ENCODE data around the gene PIK3CD.
A peak's percentile ranks its signal among the peaks of the same experiment; 100 is the strongest.

Gene PIK3CD

GRCh38 chr1:9615316-9616063, 36.0 kb upstream of the PIK3CD start:
- Histone ChIP-seq H4K91ac (ENCODE audit: low read depth, low read length) (no peak overlapping the region), H4K8ac (ENCODE audit: low read depth, low read length) (no peak overlapping the region), H3K9me3 (ENCODE audit: insufficient read depth, low read depth, low read length) (no peaks in the 10 kb centered on the region), H3K4me1 (ENCODE audit: control insufficient read depth in 1 of 2, insufficient read depth in 2 of 2, low read length in 2 of 2) (no peaks in the 10 kb centered on the region), H3K79me1 (ENCODE audit: low read length) (no peaks in the 10 kb centered on the region), H3K4me3 (ENCODE audit: low read depth, low read length) (no peak overlapping the region), H3K4me2 (ENCODE audit: low read length) (no peak overlapping the region), H3K27me3 (ENCODE audit: insufficient read depth, low read length) (no peaks in the 10 kb centered on the region), H3K18ac (ENCODE audit: low read length) (no peak overlapping the region), H2BK120ac (ENCODE audit: insufficient read depth, low read length, poor library complexity) (no peak overlapping the region), H3K79me2 (ENCODE audit: control insufficient read depth, insufficient read depth, low read length, poor library complexity) (no peaks in the 10 kb centered on the region), H2BK5ac (ENCODE audit: low read depth, low read length, poor library complexity) (no peak overlapping the region), H3K23ac (ENCODE audit: low read length) (no peak overlapping the region), H3K9ac (ENCODE audit: low read length) (no peak overlapping the region), H4K12ac (ENCODE audit: low read depth, low read length) (no peak overlapping the region), H3K4ac (ENCODE audit: low read depth, low read length) (no peak overlapping the region), H2AK5ac (ENCODE audit: low read length) (no peak overlapping the region), H3K36me3 (ENCODE audit: control insufficient read depth in 1 of 2, insufficient read depth in 2 of 2, low read length in 2 of 2) (peaks cover 20 to 24% of the 10 kb centered on the region in 2 experiments), H2BK12ac (ENCODE audit: low read length) (no peak overlapping the region), H3K27ac (ENCODE audit: low read depth, low read length) (no peak overlapping the region), H3K14ac (ENCODE audit: low read length) (no peak overlapping the region), H2AFZ (ENCODE audit: insufficient read depth, low read length, poor library complexity) (no peak overlapping the region)
- WGBS (ENCODE audit: extremely low coverage, insufficient coverage, insufficient read length): no CpG with 5 or more reads among the region's 16 CpGs
- peak in 1 of 2 donors; percentile 34 for DNase-seq

- Histone ChIP-seq H3K9ac (ENCODE audit: low read length) (no peak overlapping the region), H2BK5ac (ENCODE audit: low read depth, low read length, poor library complexity) (no peak overlapping the region), H3K18ac (ENCODE audit: low read length) (no peak overlapping the region), H4K8ac (ENCODE audit: low read depth, low read length) (no peak overlapping the region), H3K79me1 (ENCODE audit: low read length) (no peaks in the 10 kb centered on the region), H3K4ac (ENCODE audit: low read depth, low read length) (no peak overlapping the region), H2AK5ac (ENCODE audit: low read length) (no peak overlapping the region), H3K27ac (ENCODE audit: low read depth, low read length) (no peak overlapping the region), H3K9me3 (ENCODE audit: insufficient read depth, low read depth, low read length) (no peaks in the 10 kb centered on the region), H3K23ac (ENCODE audit: low read length) (no peak overlapping the region), H3K36me3 (ENCODE audit: control insufficient read depth in 1 of 2, insufficient read depth in 2 of 2, low read length in 2 of 2) (no peaks in the 10 kb centered on the region), H3K4me3 (ENCODE audit: low read depth, low read length) (no peak overlapping the region), H2BK120ac (ENCODE audit: insufficient read depth, low read length, poor library complexity) (no peak overlapping the region), H4K12ac (ENCODE audit: low read depth, low read length) (no peak overlapping the region), H3K4me2 (ENCODE audit: low read length) (no peak overlapping the region), H3K79me2 (ENCODE audit: control insufficient read depth, insufficient read depth, low read length, poor library complexity) (no peaks in the 10 kb centered on the region), H2BK12ac (ENCODE audit: low read length) (no peak overlapping the region), H3K4me1 (ENCODE audit: control insufficient read depth in 1 of 2, insufficient read depth in 2 of 2, low read length in 2 of 2) (no peaks in the 10 kb centered on the region), H4K91ac (ENCODE audit: low read depth, low read length) (no peak overlapping the region), H3K27me3 (ENCODE audit: insufficient read depth, low read length) (no peaks in the 10 kb centered on the region), H2AFZ (ENCODE audit: insufficient read depth, low read length, poor library complexity) (no peak overlapping the region), H3K14ac (ENCODE audit: low read length) (no peak overlapping the region)
- WGBS (ENCODE audit: extremely low coverage, insufficient coverage, insufficient read length): no CpG with 5 or more reads among the region's 18 CpGs
- no peak for DNase-seq
Observed at GRCh38 chr1:9618909-9619679, 32.4 kb upstream of the PIK3CD start.

GRCh38 chr1:9621032-9621431, 30.5 kb upstream of the PIK3CD start:
- no peak overlapping the region for H4K8ac ChIP-seq (ENCODE audit: low read depth, low read length)
- H3K9ac ChIP-seq (ENCODE audit: low read length): no peak overlapping the region
- no peak for DNase-seq
- H3K79me1 ChIP-seq (ENCODE audit: low read length): no peaks in the 10 kb centered on the region
- no peak overlapping the region for H3K27ac ChIP-seq (ENCODE audit: low read depth, low read length)
- H2BK12ac ChIP-seq (ENCODE audit: low read length): no peak overlapping the region
- no peak overlapping the region for H3K18ac ChIP-seq (ENCODE audit: low read length)
- no peak overlapping the region for H3K23ac ChIP-seq (ENCODE audit: low read length)
- H3K36me3 ChIP-seq (ENCODE audit: control insufficient read depth in 1 of 2, insufficient read depth in 2 of 2, low read length in 2 of 2): no peaks in the 10 kb centered on the region
- H3K4me2 ChIP-seq (ENCODE audit: low read length): no peak overlapping the region
- H3K4ac ChIP-seq (ENCODE audit: low read depth, low read length): no peak overlapping the region
- no peaks in the 10 kb centered on the region for H3K9me3 ChIP-seq (ENCODE audit: insufficient read depth, low read depth, low read length)
- no peak overlapping the region for H2BK120ac ChIP-seq (ENCODE audit: insufficient read depth, low read length, poor library complexity)
- no peak overlapping the region for H2AFZ ChIP-seq (ENCODE audit: insufficient read depth, low read length, poor library complexity)
- H3K4me3 ChIP-seq (ENCODE audit: low read depth, low read length): no peak overlapping the region
- no peak overlapping the region for H3K14ac ChIP-seq (ENCODE audit: low read length)
- H3K79me2 ChIP-seq (ENCODE audit: control insufficient read depth, insufficient read depth, low read length, poor library complexity): no peaks in the 10 kb centered on the region
- no peak overlapping the region for H4K91ac ChIP-seq (ENCODE audit: low read depth, low read length)
- H4K12ac ChIP-seq (ENCODE audit: low read depth, low read length): no peak overlapping the region
- no peak overlapping the region for H2BK5ac ChIP-seq (ENCODE audit: low read depth, low read length, poor library complexity)
- H2AK5ac ChIP-seq (ENCODE audit: low read length): no peak overlapping the region
- H3K4me1 ChIP-seq (ENCODE audit: control insufficient read depth in 1 of 2, insufficient read depth in 2 of 2, low read length in 2 of 2): no peaks in the 10 kb centered on the region
- H3K27me3 ChIP-seq (ENCODE audit: insufficient read depth, low read length): no peaks in the 10 kb centered on the region

GRCh38 chr1:9624081-9624480, 27.4 kb upstream of the PIK3CD start:
- Histone ChIP-seq H3K4ac (ENCODE audit: low read depth, low read length) (no peak overlapping the region), H4K12ac (ENCODE audit: low read depth, low read length) (no peak overlapping the region), H3K79me1 (ENCODE audit: low read length) (no peaks in the 10 kb centered on the region), H3K36me3 (ENCODE audit: control insufficient read depth in 1 of 2, insufficient read depth in 2 of 2, low read length in 2 of 2) (no peaks in the 10 kb centered on the region), H3K4me1 (ENCODE audit: control insufficient read depth in 1 of 2, insufficient read depth in 2 of 2, low read length in 2 of 2) (no peaks in the 10 kb centered on the region), H3K79me2 (ENCODE audit: control insufficient read depth, insufficient read depth, low read length, poor library complexity) (no peaks in the 10 kb centered on the region), H2AK5ac (ENCODE audit: low read length) (no peak overlapping the region), H3K9me3 (ENCODE audit: insufficient read depth, low read depth, low read length) (no peaks in the 10 kb centered on the region), H3K27ac (ENCODE audit: low read depth, low read length) (no peak overlapping the region), H4K8ac (ENCODE audit: low read depth, low read length) (no peak overlapping the region), H2BK12ac (ENCODE audit: low read length) (no peak overlapping the region), H2BK120ac (ENCODE audit: insufficient read depth, low read length, poor library complexity) (no peak overlapping the region), H3K4me3 (ENCODE audit: low read depth, low read length) (no peak overlapping the region), H2AFZ (ENCODE audit: insufficient read depth, low read length, poor library complexity) (no peak overlapping the region), H3K4me2 (ENCODE audit: low read length) (no peak overlapping the region), H3K9ac (ENCODE audit: low read length) (no peak overlapping the region), H3K14ac (ENCODE audit: low read length) (no peak overlapping the region), H3K18ac (ENCODE audit: low read length) (no peak overlapping the region), H3K27me3 (ENCODE audit: insufficient read depth, low read length) (no peaks in the 10 kb centered on the region), H3K23ac (ENCODE audit: low read length) (no peak overlapping the region), H4K91ac (ENCODE audit: low read depth, low read length) (no peak overlapping the region), H2BK5ac (ENCODE audit: low read depth, low read length, poor library complexity) (no peak overlapping the region)
- WGBS (ENCODE audit: extremely low coverage, insufficient coverage, insufficient read length): no CpG with 5 or more reads among the region's 2 CpGs
- DNase-seq: no peak
